Stomach (tissue), 9 donors: ENCODE measurements around the gene ZC2HC1B. TPM values are rescaled to one million over a fixed set of nuclear protein-coding genes. Genes with fewer than 3 reads are reported as not detected.

Experiments used
- DNase-seq, 2 donors: peaks; one replicate each; pipeline versions ENCODE4 v3.0.0 to v3.0.0-alpha.2; 2013 to 2019
- H3K27ac ChIP-seq, 5 donors: fragments of 200-600 bp in 4 of 5; sonication (generic) in 4 of 5; one replicate each; pipeline ENCODE4 v1.5.1; 2013 to 2019; ENCODE audit warnings: mild to moderate bottlenecking in 1 of 5, moderate library complexity in 1 of 5
- H3K27me3 ChIP-seq, 3 donors: fragments of 200-600 bp; sonication (generic); one replicate each; pipeline ENCODE4 v1.5.1; 2017 to 2019; ENCODE audit warnings: mixed run types in 1 of 3
- H3K36me3 ChIP-seq, 4 donors: fragments of 200-600 bp; sonication (generic); 1 replicate in 3 of 4; 2 replicates in 1 of 4; pipeline ENCODE4 v1.5.1; 2016 to 2019
- H3K4me1 ChIP-seq, 4 donors: fragments of 200-600 bp; sonication (generic); one replicate each; pipeline ENCODE4 v1.5.1; 2016 to 2019
- H3K4me3 ChIP-seq, 4 donors: fragments of 200-600 bp; sonication (generic) in 3 of 4; one replicate each; pipeline ENCODE4 v1.5.1; 2016 to 2019; ENCODE audit warnings: mild to moderate bottlenecking in 1 of 4
- H3K9me3 ChIP-seq, 4 donors: fragments of 200-600 bp; sonication (generic); one replicate each; pipeline ENCODE4 v1.5.1; 2016 to 2019
- CTCF ChIP-seq, 7 experiments: fragments of 450-650 bp in 4 of 7; fragments of 200-600 bp in 3 of 7; sonication (generic) in 3 of 7; IDR thresholded peaks; one replicate each; pipeline ENCODE4 v1.5.1; 2016 to 2019; ENCODE audit warnings: antibody characterized with exemption in 7 of 7, control low read depth in 2 of 7, mild to moderate bottlenecking in 1 of 7
- EP300 ChIP-seq: sonication (generic); formaldehyde crosslinking; IDR thresholded peaks from one replicate; pipeline ENCODE4 v1.6.1; 2017; ENCODE audit warnings: antibody characterized with exemption
- POLR2A ChIP-seq, 4 donors: fragments of 450-650 bp; IDR thresholded peaks; one replicate each; pipeline ENCODE4 v1.6.1; 2016; ENCODE audit warnings: antibody characterized with exemption in 4 of 4, control low read depth in 2 of 4, mild to moderate bottlenecking in 1 of 4, moderate library complexity in 1 of 4
- POLR2AphosphoS5 ChIP-seq, 3 donors: sonication (generic); formaldehyde crosslinking; IDR thresholded peaks; one replicate each; pipeline ENCODE4 v1.6.1; 2016; ENCODE audit warnings: antibody characterized with exemption in 3 of 3
- WGBS, 5 donors: extraction: QIAGEN DNeasy Blood & Tissue Kit in 3 of 5; methylation state at CpG; one replicate each; pipeline versions ENCODE4 v1.1.5 to v1.1.7; 2013 to 2018; 5-methylcytosine and 5-hydroxymethylcytosine counted together
- intact Hi-C: fragments of 100-400 bp; cut with DNase I; formaldehyde crosslinking; loops from one replicate; pipeline ENCODE4 v1.15.1; 2023; ENCODE audit warnings: low total_unique reads
- polyA plus RNA-seq, 3 donors: library from polyadenylated mRNA; stranded (reverse); fragments of 200-250 nt; gene quantifications; one replicate each; pipeline ENCODE4 v1.2.3, GENCODE V29; 2013
- total RNA-seq, 5 donors: library from RNA; depleted of rRNA; stranded (reverse); fragments of >200 nt; gene quantifications; one replicate each; pipeline versions ENCODE4 v1.1.0 to v1.2.3, GENCODE V29; 2014 to 2016
- donor health status: healthy with polysubstance abuse.
- donor health status: Bipolar disorder and iron deficiency.
- donor health status: healthy.

ZC2HC1B gene
- total and polyA plus RNA-seq, 8 donors = 0.92 to 1.8 TPM; not detected in 6

DNA sequence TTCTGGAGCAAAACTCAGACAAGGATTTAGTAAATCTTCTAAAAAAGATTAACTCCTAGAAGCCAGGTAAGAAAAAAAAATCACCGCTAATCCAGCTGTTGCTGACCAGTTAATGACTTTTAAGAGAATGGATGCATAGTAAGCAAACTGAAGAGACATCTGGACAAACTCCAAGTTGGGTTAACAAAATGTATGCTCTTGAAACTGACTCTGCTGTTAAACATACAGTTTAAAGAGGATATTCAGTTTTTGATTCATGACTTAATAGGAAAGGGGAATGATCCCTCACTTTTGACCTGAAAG is 73.3 kb downstream of the ZC2HC1B start:
- Histone ChIP-seq H3K27me3 (no peaks in the 10 kb centered on the region), H3K9me3 (peaks cover 0 to 7% (median 0%) of the 10 kb centered on the region in 4 donors), H3K4me3 (no peak overlapping the region), H3K36me3 (no peaks in the 10 kb centered on the region), H3K4me1 (no peaks in the 10 kb centered on the region), H3K27ac (no peak overlapping the region)
- DNase-seq = peak in 1 of 2 donors; percentile 54
- no peak for TF ChIP-seq CTCF (IDR thresholded peaks at IDR 0.05)
- TF ChIP-seq POLR2AphosphoS5 (IDR thresholded peaks at IDR 0.05) = no peak
- no peak for TF ChIP-seq EP300
- no peak for TF ChIP-seq POLR2A (IDR thresholded peaks at IDR 0.05)
- intact Hi-C loops = no loop called here
- WGBS, 5 donors = 80 to 93% (median 85%) methylated on average over 1 of the region's 1 CpG

DNA sequence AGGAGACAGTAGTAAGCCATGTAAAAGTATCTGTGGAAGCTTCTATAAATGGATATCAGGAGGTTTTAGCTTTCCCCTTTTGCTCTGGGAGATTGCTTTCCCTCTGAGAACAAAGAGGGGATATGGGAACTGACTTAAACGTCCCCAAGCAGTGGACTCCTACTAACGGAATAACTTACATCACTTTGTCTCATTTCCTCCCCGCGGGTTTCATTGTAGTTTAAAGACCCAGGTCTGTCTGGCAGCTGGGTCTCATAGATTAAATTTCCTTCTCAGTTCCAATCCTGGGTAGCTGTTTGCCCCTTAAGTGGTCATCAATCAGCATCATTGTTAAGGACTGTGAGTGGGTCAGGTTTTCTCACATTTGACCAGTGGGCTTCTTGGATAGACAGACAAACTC is 75.1 kb downstream of the ZC2HC1B start:
- Histone ChIP-seq H3K9me3 (no peaks in the 10 kb centered on the region), H3K27ac (no peak overlapping the region), H3K4me1 (no peaks in the 10 kb centered on the region), H3K36me3 (no peaks in the 10 kb centered on the region), H3K4me3 (no peak overlapping the region), H3K27me3 (no peaks in the 10 kb centered on the region)
- 47 to 66% (median 52%) methylated on average over 4 of the region's 4 CpGs for WGBS, 5 donors
- no peak for DNase-seq
- intact Hi-C loops = no loop called here
- TF ChIP-seq EP300 (no peak), POLR2AphosphoS5 (IDR thresholded peaks at IDR 0.05) (no peak), CTCF (IDR thresholded peaks at IDR 0.05) (no peak), POLR2A (IDR thresholded peaks at IDR 0.05) (no peak)

- H3K27me3 ChIP-seq = no peaks in the 10 kb centered on the region
- no peak overlapping the region for H3K27ac ChIP-seq
- WGBS, 5 donors = 31 to 45% (median 43%) methylated on average over 4 of the region's 4 CpGs
- intact Hi-C loops = no loop called here
- H3K4me3 ChIP-seq = no peak overlapping the region
- H3K4me1 ChIP-seq = no peaks in the 10 kb centered on the region
- TF ChIP-seq POLR2AphosphoS5 (IDR thresholded peaks at IDR 0.05) (peak in 1 of 3 donors; percentile 10), POLR2A (IDR thresholded peaks at IDR 0.05) (no peak), CTCF (IDR thresholded peaks at IDR 0.05) (peak in 5 of 7 experiments; percentile 51 to 76 (median 72)), EP300 (no peak)
- H3K9me3 ChIP-seq = no peaks in the 10 kb centered on the region
- H3K36me3 ChIP-seq = no peaks in the 10 kb centered on the region
- DNase-seq = peak; percentile 49 to 80
Observed at GRCh38 chr6:143940011-143940597, 75.8 kb downstream of the ZC2HC1B start.

DNA sequence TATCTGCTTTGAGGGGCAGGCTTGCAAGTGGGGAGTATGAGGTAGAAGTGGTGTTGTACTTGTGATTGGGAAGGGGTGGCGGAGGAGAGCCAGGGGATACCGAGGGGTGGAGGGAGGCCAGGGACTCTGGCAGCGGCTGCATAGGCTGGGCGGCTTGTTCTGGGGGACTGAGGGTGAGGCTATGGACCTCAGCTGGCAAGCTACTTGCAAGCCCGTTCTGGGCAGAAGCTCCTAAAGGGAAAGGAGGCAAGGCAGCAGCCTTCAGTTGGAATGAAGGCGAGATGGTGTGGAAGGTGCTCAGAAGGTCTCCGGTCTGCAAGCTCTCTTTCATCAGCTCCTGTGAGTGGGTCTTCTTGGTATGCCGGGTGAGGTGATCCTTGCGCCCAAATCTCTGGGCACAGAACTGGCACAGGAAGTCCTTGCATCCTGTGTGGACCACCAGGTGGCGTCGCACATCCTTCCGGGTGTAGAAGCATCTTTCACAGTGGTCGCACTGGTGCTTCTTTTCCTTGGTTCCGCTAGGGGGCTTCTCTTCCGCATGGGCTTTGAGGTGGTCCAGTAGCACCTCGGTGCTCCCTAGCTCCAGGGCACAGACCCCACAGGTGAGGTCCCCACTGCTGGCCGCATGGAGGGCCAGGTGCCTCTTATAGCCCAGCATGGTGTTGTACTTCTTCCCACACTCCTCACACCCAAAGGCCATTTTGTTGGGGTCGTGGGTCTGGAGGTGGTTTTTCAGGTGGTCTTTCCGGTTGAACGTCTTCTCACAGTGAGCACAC is 77.8 kb downstream of the ZC2HC1B start:
- Histone ChIP-seq H3K4me3 (no peak overlapping the region), H3K27ac (no peak overlapping the region), H3K4me1 (no peaks in the 10 kb centered on the region), H3K9me3 (peaks cover 0 to 3% (median 2%) of the 10 kb centered on the region in 4 donors), H3K36me3 (peaks cover 0 to 6% (median 2%) of the 10 kb centered on the region in 4 donors), H3K27me3 (no peaks in the 10 kb centered on the region)
- TF ChIP-seq POLR2AphosphoS5 (IDR thresholded peaks at IDR 0.05) = no peak
- TF ChIP-seq POLR2A (IDR thresholded peaks at IDR 0.05) = no peak
- TF ChIP-seq CTCF (IDR thresholded peaks at IDR 0.05) = peak in 5 of 7 experiments; percentile 13 to 46 (median 34)
- no peak for TF ChIP-seq EP300
- intact Hi-C loops = no loop called here
- peak; percentile 52 to 74 for DNase-seq
- 67 to 71% (median 70%) methylated on average over 19 to 20 of the region's 20 CpGs for WGBS, 5 donors
